Vagina (tissue), 2 donors: ENCODE measurements around the gene IQCN.

Source experiments
- POLR2A ChIP-seq, 2 donors: fragments of 450-650 bp; IDR thresholded peaks; one replicate each; pipeline ENCODE4 v1.6.1; 2017; ENCODE audit warnings: antibody characterized with exemption in 2 of 2, mild to moderate bottlenecking in 2 of 2, moderate library complexity in 2 of 2
- POLR2AphosphoS5 ChIP-seq, 2 donors: sonication (generic); formaldehyde crosslinking; IDR thresholded peaks; one replicate each; pipeline ENCODE4 v1.9.0; 2017; ENCODE audit warnings: antibody characterized with exemption in 2 of 2, mild to moderate bottlenecking in 2 of 2, low read depth in 1 of 2; ENCODE audit not compliant: insufficient read depth in 1 of 2
- TF ChIP-seq, protein P1 (sequence below), 3 experiments: fragments of 450-650 bp in 2 of 3; fragments of 200-600 bp in 1 of 3; sonication (generic) in 1 of 3; IDR thresholded peaks; one replicate each; pipeline ENCODE4 v1.5.1; 2017 to 2019; ENCODE audit warnings: antibody characterized with exemption in 3 of 3, mild to moderate bottlenecking in 2 of 3, moderate library complexity in 2 of 3

DNA sequence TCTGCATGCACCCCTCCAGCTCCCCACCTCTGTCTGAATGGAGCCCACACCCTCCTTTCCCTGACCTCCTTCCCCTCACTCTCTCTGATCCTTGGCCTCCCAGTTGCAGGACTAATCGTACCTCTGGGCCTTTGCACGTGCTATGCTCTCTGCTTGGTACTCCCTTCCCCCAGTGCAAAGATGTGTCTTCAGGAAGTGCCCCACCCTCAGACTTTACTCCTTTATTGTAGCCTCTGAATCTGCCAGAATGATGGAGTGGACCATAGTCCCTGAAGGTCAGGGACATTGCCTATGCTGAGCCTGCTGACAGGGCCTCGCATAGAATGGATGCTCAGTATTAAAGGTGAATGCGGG lies 8.5 kb upstream of the IQCN start:
- TF ChIP-seq POLR2A (IDR thresholded peaks at IDR 0.05) (no peak), POLR2AphosphoS5 (IDR thresholded peaks at IDR 0.05; ENCODE audit: insufficient read depth in 1 of 2, low read depth in 1 of 2) (no peak)
- TF ChIP-seq, protein P1, sequence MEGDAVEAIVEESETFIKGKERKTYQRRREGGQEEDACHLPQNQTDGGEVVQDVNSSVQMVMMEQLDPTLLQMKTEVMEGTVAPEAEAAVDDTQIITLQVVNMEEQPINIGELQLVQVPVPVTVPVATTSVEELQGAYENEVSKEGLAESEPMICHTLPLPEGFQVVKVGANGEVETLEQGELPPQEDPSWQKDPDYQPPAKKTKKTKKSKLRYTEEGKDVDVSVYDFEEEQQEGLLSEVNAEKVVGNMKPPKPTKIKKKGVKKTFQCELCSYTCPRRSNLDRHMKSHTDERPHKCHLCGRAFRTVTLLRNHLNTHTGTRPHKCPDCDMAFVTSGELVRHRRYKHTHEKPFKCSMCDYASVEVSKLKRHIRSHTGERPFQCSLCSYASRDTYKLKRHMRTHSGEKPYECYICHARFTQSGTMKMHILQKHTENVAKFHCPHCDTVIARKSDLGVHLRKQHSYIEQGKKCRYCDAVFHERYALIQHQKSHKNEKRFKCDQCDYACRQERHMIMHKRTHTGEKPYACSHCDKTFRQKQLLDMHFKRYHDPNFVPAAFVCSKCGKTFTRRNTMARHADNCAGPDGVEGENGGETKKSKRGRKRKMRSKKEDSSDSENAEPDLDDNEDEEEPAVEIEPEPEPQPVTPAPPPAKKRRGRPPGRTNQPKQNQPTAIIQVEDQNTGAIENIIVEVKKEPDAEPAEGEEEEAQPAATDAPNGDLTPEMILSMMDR (IDR thresholded peaks at IDR 0.05) = no peak
